AG10803 (cell line): Measurements from ENCODE around the gene PNMA8B.
"Not testable (repeated sequence)": the region's sequence is repeated elsewhere in the genome, so short reads cannot be mapped to it uniquely, and the experiment has no call there.

Source experiments
- DNase-seq: peaks from one replicate; pipeline ENCODE4 v3.0.0; 2010; ENCODE audit warnings: low read depth
- H3K4me3 ChIP-seq: 2 replicates; pipeline ENCODE4 v1.5.1; 2011; ENCODE audit warnings: mild to moderate bottlenecking, low read length, control low read depth
- CTCF ChIP-seq: conservative IDR thresholded peaks from 2 replicates; pipeline ENCODE4 v1.5.1; 2011; ENCODE audit warnings: mild to moderate bottlenecking, low read length, control low read depth, inconsistent platforms

Gene PNMA8B

GRCh38 chr19:46533078-46533620 is 37.5 kb upstream of the PNMA8B start:
- H3K4me3 ChIP-seq = no peak overlapping the region
- TF ChIP-seq CTCF = no peak
- DNase-seq = no peak

GRCh38 chr19:46530636-46531035 is 35.0 kb upstream of the PNMA8B start:
- no peak overlapping the region for H3K4me3 ChIP-seq
- TF ChIP-seq CTCF = no peak
- no peak for DNase-seq

GRCh38 chr19:46529622-46530451 is 34.2 kb upstream of the PNMA8B start:
- TF ChIP-seq CTCF = peak; percentile 94
- peak; percentile 52 for DNase-seq
- no peak overlapping the region for H3K4me3 ChIP-seq

- TF ChIP-seq CTCF = no peak
- no peak for DNase-seq
- no peak overlapping the region for H3K4me3 ChIP-seq
Observed at GRCh38 chr19:46528601-46529590, 33.2 kb upstream of the PNMA8B start.

- DNase-seq, H3K4me3 ChIP-seq: not testable (repeated sequence)
Observed at GRCh38 chr19:46526801-46527200, 31.1 kb upstream of the PNMA8B start.

GRCh38 chr19:46524308-46524707 is 28.6 kb upstream of the PNMA8B start:
- no peak overlapping the region for H3K4me3 ChIP-seq
- TF ChIP-seq CTCF = no peak
- no peak for DNase-seq

GRCh38 chr19:46522988-46523387 is 27.3 kb upstream of the PNMA8B start:
- not testable (repeated sequence) for H3K4me3 ChIP-seq, DNase-seq
